Measurements from ENCODE around the gene STEAP1B. TPM values are rescaled to one million over a fixed set of nuclear protein-coding genes. Genes with fewer than 3 reads are reported as not detected.

Gene STEAP1B
- total RNA-seq, 4 donors from 2014 or later, result 1.6 to 2.2 (median 1.6) TPM

- Histone ChIP-seq H3K36me3 (no peaks in the 10 kb centered on the region), H3K27me3 (no peaks in the 10 kb centered on the region), H3K4me1 (peaks cover 0 to 9% (median 0%) of the 10 kb centered on the region in 4 donors), H3K27ac (replicated peaks in 1 of 4) (no peak overlapping the region), H3K4me3 (no peak overlapping the region), H3K9me3 (no peaks in the 10 kb centered on the region)
- intact Hi-C loops (cut with DNase I), result no loop called here
- TF ChIP-seq EP300 (IDR thresholded peaks at IDR 0.05) (no peak), POLR2A (IDR thresholded peaks at IDR 0.05; ENCODE audit: low read depth) (no peak), POLR2AphosphoS5 (IDR thresholded peaks at IDR 0.05) (no peak), CTCF (IDR thresholded peaks at IDR 0.05) (no peak)
- DNase-seq (ENCODE audit: extremely low spot score), result no peak
- WGBS, result 72% methylated on average over 7 of the region's 7 CpGs
Measured at GRCh38 chr7:22378199-22378980, 121.6 kb downstream of the STEAP1B start.

DNA sequence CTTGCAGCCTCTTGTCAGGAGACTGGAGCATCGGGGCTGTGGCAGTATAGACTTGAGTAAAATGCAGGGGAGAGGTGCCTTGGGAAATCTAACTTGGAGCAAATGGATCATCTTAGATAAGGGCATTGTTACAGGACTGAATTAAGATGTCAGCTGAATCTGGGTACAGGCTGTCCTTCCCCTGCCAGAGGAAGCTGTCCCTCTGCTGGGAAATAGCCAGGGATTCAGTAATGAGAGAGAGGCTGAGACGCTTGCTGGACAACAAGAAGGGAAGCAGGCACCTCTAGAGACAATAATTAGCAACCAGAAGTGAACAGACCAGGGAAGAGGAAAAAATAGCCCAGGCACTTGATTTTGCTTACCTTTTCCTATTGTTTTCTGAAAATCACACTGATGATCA is 122.3 kb downstream of the STEAP1B start:
- TF ChIP-seq CTCF (IDR thresholded peaks at IDR 0.05) (no peak), POLR2A (IDR thresholded peaks at IDR 0.05; ENCODE audit: low read depth) (no peak), POLR2AphosphoS5 (IDR thresholded peaks at IDR 0.05) (no peak), EP300 (IDR thresholded peaks at IDR 0.05) (no peak)
- Histone ChIP-seq H3K4me1 (peaks cover 0 to 9% (median 0%) of the 10 kb centered on the region in 4 donors), H3K27me3 (no peaks in the 10 kb centered on the region), H3K36me3 (no peaks in the 10 kb centered on the region), H3K4me3 (no peak overlapping the region), H3K27ac (replicated peaks in 1 of 4) (no peak overlapping the region), H3K9me3 (no peaks in the 10 kb centered on the region)
- DNase-seq (ENCODE audit: extremely low spot score), result no peak
- 79% methylated on average over 2 of the region's 2 CpGs for WGBS
- intact Hi-C loops (cut with DNase I), result no loop called here

DNA sequence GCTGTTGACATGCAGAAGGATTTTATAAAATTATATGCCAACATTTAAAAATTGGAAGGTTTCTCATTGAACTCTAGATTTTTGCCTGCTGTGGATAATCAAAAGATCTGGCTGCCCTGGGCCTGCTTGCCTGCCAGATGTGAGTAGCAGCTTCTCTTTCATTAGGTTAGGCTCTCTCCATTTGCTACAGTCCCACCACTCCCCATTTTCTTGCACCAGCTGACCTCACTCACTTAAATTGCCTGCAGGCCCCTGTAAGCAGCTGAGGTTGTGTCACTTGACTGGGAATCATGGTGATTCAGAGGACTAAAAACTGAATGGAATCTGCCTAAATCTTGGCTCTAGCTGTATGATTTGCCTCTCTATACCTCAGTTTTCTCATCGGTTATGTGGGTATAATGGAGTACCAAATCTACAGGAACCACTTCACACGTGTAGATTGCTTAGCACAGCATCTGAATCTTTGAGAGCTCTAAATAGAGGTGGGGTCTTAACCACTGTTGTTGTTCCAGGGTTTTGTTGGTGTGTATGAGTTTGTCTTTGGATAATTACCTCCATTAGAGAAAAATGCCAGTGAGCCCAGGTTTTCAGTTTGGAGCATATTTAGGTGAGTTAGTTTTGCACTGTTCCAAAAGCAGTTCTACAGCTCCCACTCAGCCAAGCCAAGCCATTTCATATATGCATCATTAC is 124.5 kb downstream of the STEAP1B start:
- no peaks in the 10 kb centered on the region for H3K27me3 ChIP-seq
- H3K4me1 ChIP-seq, result peaks cover 0 to 9% (median 0%) of the 10 kb centered on the region in 4 donors
- 92% methylated on average over 2 of the region's 2 CpGs for WGBS
- no peaks in the 10 kb centered on the region for H3K9me3 ChIP-seq
- no peak overlapping the region for H3K27ac ChIP-seq (replicated peaks in 1 of 4)
- intact Hi-C loops (cut with DNase I), result no loop called here
- no peak overlapping the region for H3K4me3 ChIP-seq
- no peak for DNase-seq (ENCODE audit: extremely low spot score)
- TF ChIP-seq CTCF (IDR thresholded peaks at IDR 0.05), result no peak
- no peak for TF ChIP-seq EP300 (IDR thresholded peaks at IDR 0.05)
- TF ChIP-seq POLR2A (IDR thresholded peaks at IDR 0.05; ENCODE audit: low read depth), result no peak
- TF ChIP-seq POLR2AphosphoS5 (IDR thresholded peaks at IDR 0.05), result no peak
- no peaks in the 10 kb centered on the region for H3K36me3 ChIP-seq

DNA sequence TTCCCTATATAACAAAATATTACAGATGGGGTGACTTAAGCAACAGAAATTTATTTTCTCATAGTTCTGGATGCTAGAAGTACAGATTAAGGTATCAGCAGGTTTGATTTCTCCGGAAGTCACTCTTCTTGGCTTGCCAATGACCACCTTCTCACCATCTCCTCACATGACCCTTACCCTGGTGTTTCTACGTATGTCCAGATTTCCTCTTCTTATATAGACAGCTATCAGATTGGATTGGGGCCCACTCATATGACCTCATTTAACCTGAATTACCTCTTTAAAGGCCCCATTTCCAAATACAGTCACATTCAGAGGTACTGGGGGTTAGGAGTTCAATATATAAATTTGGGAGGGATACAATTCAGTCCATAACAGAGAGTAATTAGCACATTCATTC is 126.1 kb downstream of the STEAP1B start:
- Histone ChIP-seq H3K36me3 (no peaks in the 10 kb centered on the region), H3K27me3 (no peaks in the 10 kb centered on the region), H3K9me3 (no peaks in the 10 kb centered on the region), H3K27ac (replicated peaks in 1 of 4) (no peak overlapping the region), H3K4me3 (no peak overlapping the region), H3K4me1 (peaks cover 0 to 9% (median 0%) of the 10 kb centered on the region in 4 donors)
- no peak for DNase-seq (ENCODE audit: extremely low spot score)
- 92% methylated on average over 2 of the region's 2 CpGs for WGBS
- TF ChIP-seq CTCF (IDR thresholded peaks at IDR 0.05) (no peak), EP300 (IDR thresholded peaks at IDR 0.05) (no peak), POLR2AphosphoS5 (IDR thresholded peaks at IDR 0.05) (no peak), POLR2A (IDR thresholded peaks at IDR 0.05; ENCODE audit: low read depth) (no peak)
- intact Hi-C loops (cut with DNase I), result no loop called here

Data from esophagus muscularis mucosa (tissue), 4 donors.